HL-60 (cell line): ENCODE measurements around the gene ACTN1.

Experiments used
- DNase-seq, 2 experiments: peaks; one replicate each; pipeline ENCODE4 v3.0.0-alpha.2; 2010 to 2020; ENCODE audit warnings: low read depth in 1 of 2, low spot score in 1 of 2
- H3K27ac ChIP-seq: fragments of 250-450 bp; sonication (Bioruptor Pico); replicated peaks from 2 replicates; pipeline ENCODE4 v1.5.1; 2020; ENCODE audit warnings: mild to moderate bottlenecking, moderate library complexity
- H3K27me3 ChIP-seq: fragments of 250-450 bp; sonication (Bioruptor Pico); 2 replicates; pipeline ENCODE4 v1.5.1; 2021; ENCODE audit warnings: mild to moderate bottlenecking, moderate library complexity; ENCODE audit not compliant: insufficient read depth, poor library complexity, severe bottlenecking
- H3K4me3 ChIP-seq: replicated peaks from 2 replicates; pipeline ENCODE4 v1.5.1; 2011; ENCODE audit warnings: mild to moderate bottlenecking, control low read depth, low read length; ENCODE audit not compliant: insufficient read depth
- GABPA ChIP-seq: IDR thresholded peaks from 2 replicates; pipeline ENCODE4 v1.6.1; 2012; ENCODE audit warnings: low read depth
- POLR2AphosphoS5 ChIP-seq: IDR thresholded peaks from 2 replicates; pipeline ENCODE4 v1.6.1; 2012; ENCODE audit warnings: low read depth
- REST ChIP-seq: IDR thresholded peaks from 2 replicates; pipeline ENCODE4 v1.6.1; 2012; ENCODE audit warnings: low read depth; ENCODE audit not compliant: insufficient replicate concordance
- SPI1 ChIP-seq: IDR thresholded peaks from 2 replicates; pipeline ENCODE4 v1.6.1; 2012; ENCODE audit warnings: low read depth, mild to moderate bottlenecking, borderline replicate concordance
- TF ChIP-seq, protein P1 (sequence below): IDR thresholded peaks from one replicate; pipeline ENCODE4 v1.5.1; 2011; ENCODE audit warnings: low read length, control low read depth, inconsistent platforms; ENCODE audit not compliant: insufficient read depth

Gene ACTN1

GRCh38 chr14:68964300-68965093, 14.6 kb downstream of the ACTN1 start:
- no peak overlapping the region for H3K27ac ChIP-seq
- no peak overlapping the region for H3K4me3 ChIP-seq
- no peak for TF ChIP-seq SPI1
- TF ChIP-seq REST, result no peak
- TF ChIP-seq, protein P1, sequence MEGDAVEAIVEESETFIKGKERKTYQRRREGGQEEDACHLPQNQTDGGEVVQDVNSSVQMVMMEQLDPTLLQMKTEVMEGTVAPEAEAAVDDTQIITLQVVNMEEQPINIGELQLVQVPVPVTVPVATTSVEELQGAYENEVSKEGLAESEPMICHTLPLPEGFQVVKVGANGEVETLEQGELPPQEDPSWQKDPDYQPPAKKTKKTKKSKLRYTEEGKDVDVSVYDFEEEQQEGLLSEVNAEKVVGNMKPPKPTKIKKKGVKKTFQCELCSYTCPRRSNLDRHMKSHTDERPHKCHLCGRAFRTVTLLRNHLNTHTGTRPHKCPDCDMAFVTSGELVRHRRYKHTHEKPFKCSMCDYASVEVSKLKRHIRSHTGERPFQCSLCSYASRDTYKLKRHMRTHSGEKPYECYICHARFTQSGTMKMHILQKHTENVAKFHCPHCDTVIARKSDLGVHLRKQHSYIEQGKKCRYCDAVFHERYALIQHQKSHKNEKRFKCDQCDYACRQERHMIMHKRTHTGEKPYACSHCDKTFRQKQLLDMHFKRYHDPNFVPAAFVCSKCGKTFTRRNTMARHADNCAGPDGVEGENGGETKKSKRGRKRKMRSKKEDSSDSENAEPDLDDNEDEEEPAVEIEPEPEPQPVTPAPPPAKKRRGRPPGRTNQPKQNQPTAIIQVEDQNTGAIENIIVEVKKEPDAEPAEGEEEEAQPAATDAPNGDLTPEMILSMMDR, result no peak
- TF ChIP-seq POLR2AphosphoS5, result no peak
- no peak for TF ChIP-seq GABPA
- DNase-seq, result no peak
- no peaks in the 10 kb centered on the region for H3K27me3 ChIP-seq

- Histone ChIP-seq H3K27me3 (no peaks in the 10 kb centered on the region), H3K4me3 (no peak overlapping the region), H3K27ac (no peak overlapping the region)
- DNase-seq, result no peak
- TF ChIP-seq, protein P1, result no peak
- no peak for TF ChIP-seq GABPA
- TF ChIP-seq REST, result no peak
- TF ChIP-seq POLR2AphosphoS5, result no peak
- TF ChIP-seq SPI1, result no peak
These were observed 16.4 kb downstream of the ACTN1 start for GRCh38 chr14:68962681-68963080.

GRCh38 chr14:68961781-68962584, 17.1 kb downstream of the ACTN1 start:
- Histone ChIP-seq H3K4me3 (no peak overlapping the region), H3K27ac (no peak overlapping the region), H3K27me3 (no peaks in the 10 kb centered on the region)
- no peak for DNase-seq
- TF ChIP-seq, protein P1, result no peak
